H1 (cell line): ENCODE results near the gene CBLB. TPM values are rescaled to one million over a fixed set of nuclear protein-coding genes. Genes with fewer than 3 reads are reported as not detected.

Experiments
- RAD21 ChIP-seq, 2 experiments: IDR thresholded peaks in 1 of 2; conservative IDR thresholded peaks in 1 of 2; 2 replicates each; pipeline ENCODE4 v1.6.1; 2011; ENCODE audit warnings: low read depth in 2 of 2, low read length in 2 of 2, improper control_type of control experiment in 1 of 2, inconsistent platforms in 1 of 2, mild to moderate bottlenecking in 1 of 2, moderate library complexity in 1 of 2
- SUZ12 ChIP-seq: fragments of 200-600 bp; sonication (generic); IDR thresholded peaks from 2 replicates; pipeline ENCODE4 v1.6.1; 2012; ENCODE audit warnings: mild to moderate bottlenecking, inconsistent platforms, low read length, moderate library complexity, mixed read lengths
- polyA plus RNA-seq, 7 experiments: library from polyadenylated mRNA; depleted of rRNA in 3 of 7; stranded (reverse) in 5 of 7; unstranded in 2 of 7; fragments of >200 nt in 5 of 7; fragments of 200-250 nt in 2 of 7; gene quantifications; 1 replicate in 5 of 7; 2 replicates in 1 of 7; 4 replicates in 1 of 7; pipeline versions ENCODE4 v1.2.1 to v1.2.3, GENCODE V29; 2011 to 2013; ENCODE audit warnings: missing spikeins in 2 of 7, mixed read lengths in 2 of 7
- total RNA-seq: library from RNA; stranded (reverse); fragmentation: NEBNext Ultra II Directional; extraction: Animal tissue kit (Norgen Biotek cat#: 25700); gene quantifications from 2 replicates; pipeline ENCODE4 v1.2.1, GENCODE V29; 2021
- TF ChIP-seq, protein P1 (sequence below): fragments of 300-600 bp; sonication (generic); IDR thresholded peaks from 2 replicates; pipeline ENCODE4 v1.7.1; 2012; ENCODE audit warnings: low read length, moderate library complexity, mild to moderate bottlenecking, inconsistent platforms; ENCODE audit not compliant: insufficient replicate concordance

The CBLB gene
- total and polyA plus RNA-seq, 2 of the 8 experiments (the other 6 are each of a cell fraction or from before 2014, with no cell fraction given): 14.5 to 26.0 TPM

DNA sequence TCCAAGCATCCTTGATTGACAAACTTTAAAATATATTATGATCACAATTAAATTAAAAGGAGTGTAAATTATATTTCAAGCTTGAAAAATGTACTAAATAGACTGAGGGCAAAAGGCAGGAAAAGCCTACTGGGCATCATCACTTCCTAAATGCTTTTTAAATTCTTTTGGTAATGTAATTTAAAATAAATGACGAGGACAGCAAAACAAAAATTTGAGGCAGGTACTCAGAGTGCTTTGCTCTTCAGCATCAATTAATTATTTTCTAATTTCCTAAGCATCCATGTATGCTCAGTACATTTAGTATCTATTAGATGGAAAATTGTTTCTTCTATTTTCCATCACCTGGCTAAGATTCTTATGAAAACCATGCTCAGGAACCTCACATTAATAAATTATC lies 5.2 kb downstream of the CBLB start (continued):
- TF ChIP-seq, protein P1, sequence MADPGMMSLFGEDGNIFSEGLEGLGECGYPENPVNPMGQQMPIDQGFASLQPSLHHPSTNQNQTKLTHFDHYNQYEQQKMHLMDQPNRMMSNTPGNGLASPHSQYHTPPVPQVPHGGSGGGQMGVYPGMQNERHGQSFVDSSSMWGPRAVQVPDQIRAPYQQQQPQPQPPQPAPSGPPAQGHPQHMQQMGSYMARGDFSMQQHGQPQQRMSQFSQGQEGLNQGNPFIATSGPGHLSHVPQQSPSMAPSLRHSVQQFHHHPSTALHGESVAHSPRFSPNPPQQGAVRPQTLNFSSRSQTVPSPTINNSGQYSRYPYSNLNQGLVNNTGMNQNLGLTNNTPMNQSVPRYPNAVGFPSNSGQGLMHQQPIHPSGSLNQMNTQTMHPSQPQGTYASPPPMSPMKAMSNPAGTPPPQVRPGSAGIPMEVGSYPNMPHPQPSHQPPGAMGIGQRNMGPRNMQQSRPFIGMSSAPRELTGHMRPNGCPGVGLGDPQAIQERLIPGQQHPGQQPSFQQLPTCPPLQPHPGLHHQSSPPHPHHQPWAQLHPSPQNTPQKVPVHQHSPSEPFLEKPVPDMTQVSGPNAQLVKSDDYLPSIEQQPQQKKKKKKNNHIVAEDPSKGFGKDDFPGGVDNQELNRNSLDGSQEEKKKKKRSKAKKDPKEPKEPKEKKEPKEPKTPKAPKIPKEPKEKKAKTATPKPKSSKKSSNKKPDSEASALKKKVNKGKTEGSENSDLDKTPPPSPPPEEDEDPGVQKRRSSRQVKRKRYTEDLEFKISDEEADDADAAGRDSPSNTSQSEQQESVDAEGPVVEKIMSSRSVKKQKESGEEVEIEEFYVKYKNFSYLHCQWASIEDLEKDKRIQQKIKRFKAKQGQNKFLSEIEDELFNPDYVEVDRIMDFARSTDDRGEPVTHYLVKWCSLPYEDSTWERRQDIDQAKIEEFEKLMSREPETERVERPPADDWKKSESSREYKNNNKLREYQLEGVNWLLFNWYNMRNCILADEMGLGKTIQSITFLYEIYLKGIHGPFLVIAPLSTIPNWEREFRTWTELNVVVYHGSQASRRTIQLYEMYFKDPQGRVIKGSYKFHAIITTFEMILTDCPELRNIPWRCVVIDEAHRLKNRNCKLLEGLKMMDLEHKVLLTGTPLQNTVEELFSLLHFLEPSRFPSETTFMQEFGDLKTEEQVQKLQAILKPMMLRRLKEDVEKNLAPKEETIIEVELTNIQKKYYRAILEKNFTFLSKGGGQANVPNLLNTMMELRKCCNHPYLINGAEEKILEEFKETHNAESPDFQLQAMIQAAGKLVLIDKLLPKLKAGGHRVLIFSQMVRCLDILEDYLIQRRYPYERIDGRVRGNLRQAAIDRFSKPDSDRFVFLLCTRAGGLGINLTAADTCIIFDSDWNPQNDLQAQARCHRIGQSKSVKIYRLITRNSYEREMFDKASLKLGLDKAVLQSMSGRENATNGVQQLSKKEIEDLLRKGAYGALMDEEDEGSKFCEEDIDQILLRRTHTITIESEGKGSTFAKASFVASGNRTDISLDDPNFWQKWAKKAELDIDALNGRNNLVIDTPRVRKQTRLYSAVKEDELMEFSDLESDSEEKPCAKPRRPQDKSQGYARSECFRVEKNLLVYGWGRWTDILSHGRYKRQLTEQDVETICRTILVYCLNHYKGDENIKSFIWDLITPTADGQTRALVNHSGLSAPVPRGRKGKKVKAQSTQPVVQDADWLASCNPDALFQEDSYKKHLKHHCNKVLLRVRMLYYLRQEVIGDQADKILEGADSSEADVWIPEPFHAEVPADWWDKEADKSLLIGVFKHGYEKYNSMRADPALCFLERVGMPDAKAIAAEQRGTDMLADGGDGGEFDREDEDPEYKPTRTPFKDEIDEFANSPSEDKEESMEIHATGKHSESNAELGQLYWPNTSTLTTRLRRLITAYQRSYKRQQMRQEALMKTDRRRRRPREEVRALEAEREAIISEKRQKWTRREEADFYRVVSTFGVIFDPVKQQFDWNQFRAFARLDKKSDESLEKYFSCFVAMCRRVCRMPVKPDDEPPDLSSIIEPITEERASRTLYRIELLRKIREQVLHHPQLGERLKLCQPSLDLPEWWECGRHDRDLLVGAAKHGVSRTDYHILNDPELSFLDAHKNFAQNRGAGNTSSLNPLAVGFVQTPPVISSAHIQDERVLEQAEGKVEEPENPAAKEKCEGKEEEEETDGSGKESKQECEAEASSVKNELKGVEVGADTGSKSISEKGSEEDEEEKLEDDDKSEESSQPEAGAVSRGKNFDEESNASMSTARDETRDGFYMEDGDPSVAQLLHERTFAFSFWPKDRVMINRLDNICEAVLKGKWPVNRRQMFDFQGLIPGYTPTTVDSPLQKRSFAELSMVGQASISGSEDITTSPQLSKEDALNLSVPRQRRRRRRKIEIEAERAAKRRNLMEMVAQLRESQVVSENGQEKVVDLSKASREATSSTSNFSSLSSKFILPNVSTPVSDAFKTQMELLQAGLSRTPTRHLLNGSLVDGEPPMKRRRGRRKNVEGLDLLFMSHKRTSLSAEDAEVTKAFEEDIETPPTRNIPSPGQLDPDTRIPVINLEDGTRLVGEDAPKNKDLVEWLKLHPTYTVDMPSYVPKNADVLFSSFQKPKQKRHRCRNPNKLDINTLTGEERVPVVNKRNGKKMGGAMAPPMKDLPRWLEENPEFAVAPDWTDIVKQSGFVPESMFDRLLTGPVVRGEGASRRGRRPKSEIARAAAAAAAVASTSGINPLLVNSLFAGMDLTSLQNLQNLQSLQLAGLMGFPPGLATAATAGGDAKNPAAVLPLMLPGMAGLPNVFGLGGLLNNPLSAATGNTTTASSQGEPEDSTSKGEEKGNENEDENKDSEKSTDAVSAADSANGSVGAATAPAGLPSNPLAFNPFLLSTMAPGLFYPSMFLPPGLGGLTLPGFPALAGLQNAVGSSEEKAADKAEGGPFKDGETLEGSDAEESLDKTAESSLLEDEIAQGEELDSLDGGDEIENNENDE: no peak
- TF ChIP-seq SUZ12: no peak
- no peak for TF ChIP-seq RAD21 (IDR thresholded peaks at IDR 0.05 in 1 of 2, conservative IDR thresholded peaks at IDR 0.05 in 1 of 2; ENCODE audit: low read depth in 2 of 2, low read length in 2 of 2)
- TF ChIP-seq, all 59 proteins: peak for 0
